ENCODE data around the gene BICRA.

BICRA gene

DNA sequence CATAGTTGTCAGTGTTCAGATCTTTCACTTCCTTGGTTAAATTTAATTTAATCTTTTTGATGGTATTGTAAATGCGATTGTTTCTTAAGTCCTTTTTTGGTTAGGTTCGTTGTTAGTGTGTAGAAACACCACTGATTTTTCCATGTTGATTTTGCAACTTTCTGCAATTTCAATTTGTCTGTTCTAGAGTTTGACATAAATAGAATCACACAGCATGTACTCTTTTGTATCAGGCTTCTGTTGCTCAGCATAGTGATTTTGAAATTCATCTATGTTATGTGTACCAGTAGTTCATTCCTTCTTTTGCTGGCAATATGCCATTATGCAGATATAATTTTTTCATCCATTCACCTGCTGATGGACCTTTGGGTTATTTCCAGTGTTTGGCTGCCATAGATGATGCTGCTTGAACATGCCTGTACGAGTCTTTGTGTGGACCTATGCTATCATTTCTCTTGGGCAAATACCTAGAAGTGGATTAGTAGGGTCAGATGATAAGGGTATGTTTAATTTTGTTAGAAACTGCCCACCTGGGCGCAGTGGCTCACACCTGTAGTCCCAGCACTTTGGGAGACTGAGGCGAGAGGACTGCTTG is 33.1 kb downstream of the BICRA start:
- H3K9me3 ChIP-seq (ENCODE audit: control insufficient read depth, insufficient read depth, low read length), result no peaks in the 10 kb centered on the region
- no peaks in the 10 kb centered on the region for H3K4me1 ChIP-seq (ENCODE audit: control insufficient read depth, insufficient read depth, low read length)
- no peak overlapping the region for H3K4me3 ChIP-seq (ENCODE audit: low read depth, low read length)
- no peak overlapping the region for H3K9ac ChIP-seq (ENCODE audit: low read depth, low read length)
- peaks cover 3% of the 10 kb centered on the region for H3K36me3 ChIP-seq (ENCODE audit: control insufficient read depth, insufficient read depth, low read length)
- no peaks in the 10 kb centered on the region for H3K27me3 ChIP-seq (ENCODE audit: control insufficient read depth, insufficient read depth, low read length)

DNA sequence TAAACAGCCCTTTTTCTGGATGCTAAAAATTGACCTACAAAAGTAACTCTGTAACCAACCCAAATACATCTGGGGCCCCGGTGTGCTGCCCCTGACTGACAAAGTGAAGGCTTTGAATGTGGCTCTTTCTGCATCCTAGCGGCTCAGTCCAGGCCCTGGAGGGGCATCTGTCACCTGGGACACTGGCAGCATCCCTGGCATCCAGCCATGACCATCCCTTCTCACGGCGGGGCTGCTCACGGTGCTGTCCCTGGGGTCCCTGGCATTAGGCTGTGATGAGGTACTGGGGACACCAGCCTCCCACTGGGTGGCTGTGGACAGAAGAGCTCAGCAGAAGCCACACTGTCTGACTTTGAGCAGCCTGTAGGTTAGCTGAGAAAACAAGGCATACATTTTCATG is 34.3 kb downstream of the BICRA start:
- H3K4me3 ChIP-seq (ENCODE audit: low read depth, low read length), result no peak overlapping the region
- H3K4me1 ChIP-seq (ENCODE audit: control insufficient read depth, insufficient read depth, low read length), result peaks cover 10% of the 10 kb centered on the region
- no peaks in the 10 kb centered on the region for H3K27me3 ChIP-seq (ENCODE audit: control insufficient read depth, insufficient read depth, low read length)
- H3K36me3 ChIP-seq (ENCODE audit: control insufficient read depth, insufficient read depth, low read length), result peaks cover 3% of the 10 kb centered on the region
- no peaks in the 10 kb centered on the region for H3K9me3 ChIP-seq (ENCODE audit: control insufficient read depth, insufficient read depth, low read length)
- H3K9ac ChIP-seq (ENCODE audit: low read depth, low read length), result no peak overlapping the region

DNA sequence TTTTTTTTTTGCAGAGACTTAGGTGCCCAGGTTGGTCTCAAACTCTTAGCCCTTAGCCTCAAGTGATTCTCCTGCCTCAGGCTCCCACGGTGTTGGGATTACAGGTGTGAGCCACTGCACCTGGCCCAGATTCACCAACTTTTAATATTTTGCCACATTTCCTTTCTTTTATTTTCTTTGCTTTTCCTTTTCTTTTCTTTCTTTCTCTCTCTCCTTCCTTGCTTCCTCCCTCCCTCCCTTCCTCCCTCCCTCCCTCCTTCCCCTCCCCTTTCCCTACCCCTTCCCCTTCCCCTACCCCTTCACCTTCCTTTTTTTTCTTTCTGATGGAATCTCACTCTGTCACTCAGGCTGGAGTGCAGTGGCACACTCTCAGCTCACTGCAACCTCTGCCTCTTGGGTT is 35.3 kb downstream of the BICRA start:
- H3K27me3 ChIP-seq (ENCODE audit: control insufficient read depth, insufficient read depth, low read length), result no peaks in the 10 kb centered on the region
- no peak overlapping the region for H3K9ac ChIP-seq (ENCODE audit: low read depth, low read length)
- peaks cover 3% of the 10 kb centered on the region for H3K36me3 ChIP-seq (ENCODE audit: control insufficient read depth, insufficient read depth, low read length)
- H3K4me1 ChIP-seq (ENCODE audit: control insufficient read depth, insufficient read depth, low read length), result peaks cover 11% of the 10 kb centered on the region
- no peak overlapping the region for H3K4me3 ChIP-seq (ENCODE audit: low read depth, low read length)
- H3K9me3 ChIP-seq (ENCODE audit: control insufficient read depth, insufficient read depth, low read length), result no peaks in the 10 kb centered on the region

GRCh38 chr19:47644743-47645482 is 36.0 kb downstream of the BICRA start:
- H3K9me3 ChIP-seq (ENCODE audit: control insufficient read depth, insufficient read depth, low read length), result no peaks in the 10 kb centered on the region
- no peak overlapping the region for H3K9ac ChIP-seq (ENCODE audit: low read depth, low read length)
- H3K27me3 ChIP-seq (ENCODE audit: control insufficient read depth, insufficient read depth, low read length), result no peaks in the 10 kb centered on the region
- H3K4me3 ChIP-seq (ENCODE audit: low read depth, low read length), result no peak overlapping the region
- H3K4me1 ChIP-seq (ENCODE audit: control insufficient read depth, insufficient read depth, low read length), result peaks cover 11% of the 10 kb centered on the region
- peaks cover 3% of the 10 kb centered on the region for H3K36me3 ChIP-seq (ENCODE audit: control insufficient read depth, insufficient read depth, low read length)

DNA sequence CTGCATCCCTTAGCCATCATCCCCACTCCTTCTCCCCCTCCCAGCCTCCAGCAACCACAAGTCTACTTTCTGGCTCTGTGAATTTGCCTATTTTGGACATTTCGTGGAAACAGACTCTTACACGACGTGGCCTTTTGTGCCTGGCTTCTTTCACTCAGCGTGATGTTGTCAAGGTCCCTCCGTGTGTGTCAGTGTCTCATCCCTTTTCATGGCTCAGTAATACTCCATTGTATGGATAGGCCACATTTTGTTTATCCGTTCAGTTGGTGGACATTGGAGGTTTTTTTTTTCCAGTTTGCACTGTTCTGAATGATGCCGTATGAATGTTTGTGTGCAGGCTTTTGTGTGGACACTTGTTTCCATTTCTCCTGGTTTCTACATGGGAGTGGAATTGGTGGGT is 38.0 kb downstream of the BICRA start:
- Histone ChIP-seq H3K9ac (ENCODE audit: low read depth, low read length) (no peak overlapping the region), H3K4me3 (ENCODE audit: low read depth, low read length) (no peak overlapping the region), H3K9me3 (ENCODE audit: control insufficient read depth, insufficient read depth, low read length) (no peaks in the 10 kb centered on the region), H3K36me3 (ENCODE audit: control insufficient read depth, insufficient read depth, low read length) (peaks cover 7% of the 10 kb centered on the region), H3K4me1 (ENCODE audit: control insufficient read depth, insufficient read depth, low read length) (peaks cover 11% of the 10 kb centered on the region), H3K27me3 (ENCODE audit: control insufficient read depth, insufficient read depth, low read length) (no peaks in the 10 kb centered on the region)

- Histone ChIP-seq H3K36me3 (ENCODE audit: control insufficient read depth, insufficient read depth, low read length) (peaks cover 7% of the 10 kb centered on the region), H3K9me3 (ENCODE audit: control insufficient read depth, insufficient read depth, low read length) (no peaks in the 10 kb centered on the region), H3K9ac (ENCODE audit: low read depth, low read length) (no peak overlapping the region), H3K27me3 (ENCODE audit: control insufficient read depth, insufficient read depth, low read length) (no peaks in the 10 kb centered on the region), H3K4me1 (ENCODE audit: control insufficient read depth, insufficient read depth, low read length) (peaks cover 11% of the 10 kb centered on the region), H3K4me3 (ENCODE audit: low read depth, low read length) (no peak overlapping the region)
Measured at GRCh38 chr19:47649588-47649987, 40.7 kb downstream of the BICRA start.

- Histone ChIP-seq H3K36me3 (ENCODE audit: control insufficient read depth, insufficient read depth, low read length) (peaks cover 7% of the 10 kb centered on the region), H3K4me1 (ENCODE audit: control insufficient read depth, insufficient read depth, low read length) (peaks cover 11% of the 10 kb centered on the region), H3K9me3 (ENCODE audit: control insufficient read depth, insufficient read depth, low read length) (no peaks in the 10 kb centered on the region)
Measured at GRCh38 chr19:47650700-47651099, 41.8 kb downstream of the BICRA start.

DNA sequence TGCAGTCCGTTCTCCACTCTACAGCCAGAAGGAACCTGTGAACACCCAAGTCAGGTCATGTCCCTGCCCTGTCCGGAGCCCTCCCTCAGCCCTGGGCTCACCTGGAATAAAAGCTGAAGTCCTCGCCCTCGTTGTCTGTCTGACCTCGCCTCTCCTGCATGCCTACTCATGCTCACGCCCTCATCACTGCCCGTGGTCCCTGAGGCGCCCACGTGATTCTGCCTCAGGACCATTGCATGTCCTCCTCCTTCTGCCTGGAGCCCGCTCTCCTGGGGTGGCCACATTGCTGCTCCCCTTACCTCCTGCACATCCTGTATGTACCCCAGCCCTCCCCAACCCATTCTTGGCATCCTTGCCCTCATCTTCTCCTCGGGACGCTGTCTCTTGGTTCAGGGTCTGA is 42.2 kb downstream of the BICRA start:
- no peaks in the 10 kb centered on the region for H3K9me3 ChIP-seq (ENCODE audit: control insufficient read depth, insufficient read depth, low read length)
- H3K27me3 ChIP-seq (ENCODE audit: control insufficient read depth, insufficient read depth, low read length), result no peaks in the 10 kb centered on the region
- peaks cover 6% of the 10 kb centered on the region for H3K36me3 ChIP-seq (ENCODE audit: control insufficient read depth, insufficient read depth, low read length)

More at GRCh38 chr19:47650700-47651099, 41.8 kb downstream of the BICRA start:
- Histone ChIP-seq H3K27me3 (ENCODE audit: control insufficient read depth, insufficient read depth, low read length) (no peaks in the 10 kb centered on the region), H3K4me3 (ENCODE audit: low read depth, low read length) (no peak overlapping the region), H3K9ac (ENCODE audit: low read depth, low read length) (no peak overlapping the region)

GRCh38 chr19:47651691-47652090 is 42.8 kb downstream of the BICRA start:
- peaks cover 4% of the 10 kb centered on the region for H3K36me3 ChIP-seq (ENCODE audit: control insufficient read depth, insufficient read depth, low read length)
- H3K4me3 ChIP-seq (ENCODE audit: low read depth, low read length), result no peak overlapping the region
- H3K9me3 ChIP-seq (ENCODE audit: control insufficient read depth, insufficient read depth, low read length), result no peaks in the 10 kb centered on the region
- no peaks in the 10 kb centered on the region for H3K27me3 ChIP-seq (ENCODE audit: control insufficient read depth, insufficient read depth, low read length)
- H3K4me1 ChIP-seq (ENCODE audit: control insufficient read depth, insufficient read depth, low read length), result peaks cover 11% of the 10 kb centered on the region
- no peak overlapping the region for H3K9ac ChIP-seq (ENCODE audit: low read depth, low read length)

More for the DNA sequence above, 42.2 kb downstream of the BICRA start:
- no peak overlapping the region for H3K4me3 ChIP-seq (ENCODE audit: low read depth, low read length)
- H3K9ac ChIP-seq (ENCODE audit: low read depth, low read length), result no peak overlapping the region
- H3K4me1 ChIP-seq (ENCODE audit: control insufficient read depth, insufficient read depth, low read length), result peaks cover 11% of the 10 kb centered on the region

- H3K9ac ChIP-seq (ENCODE audit: low read depth, low read length), result no peak overlapping the region
- peaks cover 4% of the 10 kb centered on the region for H3K36me3 ChIP-seq (ENCODE audit: control insufficient read depth, insufficient read depth, low read length)
- H3K9me3 ChIP-seq (ENCODE audit: control insufficient read depth, insufficient read depth, low read length), result no peaks in the 10 kb centered on the region
- H3K27me3 ChIP-seq (ENCODE audit: control insufficient read depth, insufficient read depth, low read length), result no peaks in the 10 kb centered on the region
- H3K4me3 ChIP-seq (ENCODE audit: low read depth, low read length), result no peak overlapping the region
- peaks cover 11% of the 10 kb centered on the region for H3K4me1 ChIP-seq (ENCODE audit: control insufficient read depth, insufficient read depth, low read length)
Measured at GRCh38 chr19:47652285-47652684, 43.4 kb downstream of the BICRA start.

DNA sequence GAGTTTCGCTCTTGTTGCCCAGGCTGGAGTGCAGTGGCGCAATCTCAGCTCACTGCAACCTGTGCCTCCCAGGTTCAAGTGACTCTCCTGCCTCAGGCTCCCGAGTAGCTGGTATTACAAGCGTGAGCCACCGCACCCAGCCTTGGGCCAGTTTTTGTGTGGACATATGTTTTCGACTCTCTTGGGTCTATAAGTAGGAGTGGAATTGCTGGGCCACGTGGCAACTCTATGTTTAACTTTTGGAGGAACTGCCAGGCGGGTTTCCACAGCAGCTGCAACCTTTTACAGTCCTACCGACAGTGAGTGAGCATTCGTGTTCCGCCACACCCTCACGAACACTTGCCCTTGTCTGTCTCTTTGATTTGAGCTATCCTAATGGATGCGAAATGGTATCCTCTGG is 44.9 kb downstream of the BICRA start:
- no peaks in the 10 kb centered on the region for H3K9me3 ChIP-seq (ENCODE audit: control insufficient read depth, insufficient read depth, low read length)
- H3K4me3 ChIP-seq (ENCODE audit: low read depth, low read length), result no peak overlapping the region
- H3K27me3 ChIP-seq (ENCODE audit: control insufficient read depth, insufficient read depth, low read length), result no peaks in the 10 kb centered on the region
- peaks cover 4% of the 10 kb centered on the region for H3K36me3 ChIP-seq (ENCODE audit: control insufficient read depth, insufficient read depth, low read length)
- H3K4me1 ChIP-seq (ENCODE audit: control insufficient read depth, insufficient read depth, low read length), result peaks cover 3% of the 10 kb centered on the region
- H3K9ac ChIP-seq (ENCODE audit: low read depth, low read length), result no peak overlapping the region

- peak overlapping the region; percentile 8 for H3K9ac ChIP-seq (ENCODE audit: low read depth, low read length)
- no peaks in the 10 kb centered on the region for H3K9me3 ChIP-seq (ENCODE audit: control insufficient read depth, insufficient read depth, low read length)
- no peaks in the 10 kb centered on the region for H3K27me3 ChIP-seq (ENCODE audit: control insufficient read depth, insufficient read depth, low read length)
- H3K36me3 ChIP-seq (ENCODE audit: control insufficient read depth, insufficient read depth, low read length), result peaks cover 2% of the 10 kb centered on the region
- peaks cover 3% of the 10 kb centered on the region for H3K4me1 ChIP-seq (ENCODE audit: control insufficient read depth, insufficient read depth, low read length)
- H3K4me3 ChIP-seq (ENCODE audit: low read depth, low read length), result no peak overlapping the region
Measured at GRCh38 chr19:47657719-47658118, 48.8 kb downstream of the BICRA start.

All from iPS-15b (cell line).